Epithelial cell of prostate (primary cell): ENCODE measurements around the gene PNPLA7.
"Not testable (repeated sequence)": the region's sequence is repeated elsewhere in the genome, so short reads cannot be mapped to it uniquely, and the experiment has no call there.

Experiments used
- DNase-seq: peaks from one replicate; pipeline ENCODE4 v3.0.0-alpha.2; 2011; ENCODE audit warnings: low read depth, low spot score
- H3K27ac ChIP-seq: fragments of 450-650 bp; 2 replicates; pipeline ENCODE4 v1.5.1; 2017; ENCODE audit warnings: mild to moderate bottlenecking

The PNPLA7 gene

GRCh38 chr9:137411260-137411644 lies 138.9 kb downstream of the PNPLA7 start:
- H3K27ac ChIP-seq, result no peak overlapping the region
- DNase-seq, result no peak

- no peak for DNase-seq
- H3K27ac ChIP-seq, result no peak overlapping the region
Observed at GRCh38 chr9:137410891-137411249, 139.3 kb downstream of the PNPLA7 start.

DNA sequence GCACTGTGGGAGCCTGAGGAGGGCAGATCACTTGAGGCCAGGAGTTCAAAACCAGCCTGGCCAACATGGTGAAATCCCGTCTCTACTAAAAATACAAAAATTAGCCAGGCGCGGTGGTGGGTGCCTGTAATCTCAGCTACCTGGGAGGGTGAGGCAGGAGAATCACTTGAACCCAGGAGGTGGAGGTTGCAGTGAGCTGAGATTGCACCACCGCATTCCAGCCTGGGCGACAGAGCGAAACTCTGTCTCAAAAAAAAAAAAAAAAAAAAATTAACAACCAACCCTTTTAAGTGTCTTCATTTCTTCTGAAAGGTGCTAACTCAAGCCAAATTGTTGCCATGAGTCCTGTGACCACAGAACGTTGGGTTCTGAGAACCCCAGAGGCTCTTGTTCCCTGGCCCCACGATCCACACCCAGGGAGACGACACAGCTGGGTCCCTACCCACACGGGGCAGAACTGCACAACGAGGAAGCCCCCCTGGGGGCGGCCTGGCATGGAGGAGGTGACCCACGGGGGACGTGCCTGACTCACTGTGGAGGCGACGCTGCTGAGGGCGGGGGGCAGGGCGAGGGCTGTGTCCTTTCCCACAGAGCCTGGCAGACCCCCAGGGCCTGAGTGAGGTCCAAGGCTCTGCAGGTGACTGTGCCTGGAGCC lies 139.8 kb downstream of the PNPLA7 start:
- not testable (repeated sequence) for DNase-seq, H3K27ac ChIP-seq
